AG09319 (cell line): ENCODE measurements around the gene HPS4.

Source experiments
- DNase-seq: peaks from one replicate; pipeline ENCODE4 v3.0.0-alpha.2; 2010; ENCODE audit warnings: low read depth; ENCODE audit errors: extremely low read depth
- CTCF ChIP-seq: IDR thresholded peaks from 2 replicates; pipeline ENCODE4 v1.5.1; 2011; ENCODE audit warnings: low read depth, mild to moderate bottlenecking, inconsistent platforms, low read length, moderate library complexity

Gene HPS4

GRCh38 chr22:26432619-26433311 lies 50.8 kb downstream of the HPS4 start:
- TF ChIP-seq CTCF: no peak
- no peak for DNase-seq

- TF ChIP-seq CTCF: no peak
- no peak for DNase-seq
Observed at GRCh38 chr22:26431261-26431995, 52.2 kb downstream of the HPS4 start.

- TF ChIP-seq CTCF: no peak
- no peak for DNase-seq
Observed at GRCh38 chr22:26430600-26430999, 53.0 kb downstream of the HPS4 start.

- DNase-seq: no peak
- TF ChIP-seq CTCF: no peak
Observed at GRCh38 chr22:26429458-26430286, 53.9 kb downstream of the HPS4 start.

- no peak for TF ChIP-seq CTCF
- DNase-seq: no peak
Observed at GRCh38 chr22:26428515-26429457, 54.8 kb downstream of the HPS4 start, which contains the start of gene ASPHD2. Gene ASPHD2, plus strand, starts transcription at chr22:26429260. Its CDS starts 4,356 bp downstream, at chr22:26433616.

GRCh38 chr22:26426924-26427323 lies 56.7 kb downstream of the HPS4 start:
- no peak for TF ChIP-seq CTCF
- no peak for DNase-seq
